ENCODE results near the gene SERPINA3.
A peak's percentile ranks its signal among the peaks of the same experiment; 100 is the strongest.

DNA sequence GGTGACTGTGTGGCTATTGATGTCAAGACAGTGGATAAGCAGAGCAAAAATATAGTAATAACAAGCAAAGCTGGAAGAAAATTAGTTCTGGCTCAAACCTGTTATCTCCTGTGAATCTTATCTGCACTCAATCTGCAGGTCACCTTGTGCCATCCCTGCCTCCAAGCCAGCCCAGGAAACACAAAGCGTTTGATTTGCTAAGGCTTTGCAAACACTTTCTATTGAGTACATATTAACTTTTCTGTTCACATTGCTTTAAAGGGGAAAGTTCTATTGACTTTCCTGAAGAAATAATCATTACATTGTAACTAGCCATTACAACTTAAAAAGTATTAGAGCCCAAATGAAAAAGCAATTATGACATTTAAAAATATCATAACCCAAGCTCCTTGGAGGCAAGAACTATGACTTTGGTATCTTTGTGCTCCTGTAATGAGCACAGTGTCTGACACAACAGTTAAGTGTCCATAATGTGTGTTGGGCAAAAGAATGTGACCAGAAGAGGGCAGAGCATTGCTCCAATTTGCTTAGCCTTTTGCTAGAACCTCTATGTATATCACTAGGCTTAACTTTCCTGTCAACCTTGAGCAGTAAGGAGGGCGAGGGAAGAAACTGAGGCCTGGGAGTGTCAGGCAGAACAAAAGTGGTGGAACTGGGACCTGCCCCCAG, 24.7 kb downstream of the SERPINA3 start:
- TF ChIP-seq CTCF (IDR thresholded peaks at IDR 0.05) = peak in 1 of 7 experiments; percentile 23
- TF ChIP-seq POLR2AphosphoS5 (IDR thresholded peaks at IDR 0.05) = no peak
- no peak for TF ChIP-seq POLR2A (IDR thresholded peaks at IDR 0.05)
